ENCODE results near the gene FLRT1. TPM values are rescaled to one million over a fixed set of nuclear protein-coding genes. Genes with fewer than 3 reads are reported as not detected.

The FLRT1 gene
- polyA plus RNA-seq, 1 donor from 2014 or later: 2.6 TPM

DNA sequence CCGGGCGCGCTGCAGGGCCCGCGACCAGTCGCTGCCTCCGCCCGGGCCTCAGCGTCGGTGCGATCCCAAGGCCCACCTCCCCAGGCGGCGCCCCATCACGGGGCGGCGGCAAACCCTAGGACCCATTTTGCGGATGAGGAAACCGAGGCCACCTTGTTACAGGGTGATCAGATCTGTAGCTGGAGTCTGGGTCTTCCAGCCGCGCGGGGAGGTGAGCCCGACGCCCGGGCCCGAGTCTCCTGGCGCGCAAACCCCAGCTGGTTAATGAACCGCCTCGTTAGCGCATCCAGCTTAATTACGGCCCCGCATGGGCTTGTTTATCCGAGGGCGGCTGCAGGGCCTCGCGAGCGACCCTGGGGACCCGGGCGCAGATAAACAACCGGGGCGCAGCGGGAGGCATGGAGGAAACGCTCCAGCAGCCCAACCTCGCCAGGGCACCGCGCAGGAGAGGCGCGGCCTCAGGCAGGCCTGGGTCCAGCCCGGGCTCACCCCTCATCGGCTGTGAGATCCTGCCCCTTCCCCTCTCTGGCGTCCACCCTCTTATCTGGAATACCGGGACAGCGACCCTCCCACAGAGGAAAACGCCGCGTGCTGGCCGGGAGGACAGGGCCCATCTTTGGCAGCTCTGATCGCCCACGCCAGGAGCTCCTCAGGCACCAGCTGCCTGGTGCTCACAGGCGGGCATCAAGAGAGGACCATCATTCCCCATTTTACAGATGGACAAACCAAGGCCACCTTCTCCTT is 34.8 kb upstream of the FLRT1 start:
- Histone ChIP-seq H3K9me2 (ENCODE audit: insufficient read depth, low read length) (no peaks in the 10 kb centered on the region), H4K20me1 (ENCODE audit: insufficient read depth) (no peaks in the 10 kb centered on the region), H3K27ac (ENCODE audit: low read length) (no peak overlapping the region), H3K9me3 (ENCODE audit: low read length) (no peaks in the 10 kb centered on the region), H3K36me3 (ENCODE audit: insufficient read depth, low read length) (no peaks in the 10 kb centered on the region), H2AFZ (ENCODE audit: low read depth, low read length) (no peak overlapping the region), H3K9ac (ENCODE audit: low read length) (no peak overlapping the region), H3K4me2 (ENCODE audit: low read length) (no peak overlapping the region), H3K27me3 (ENCODE audit: insufficient read depth, low read depth, low read length) (no peaks in the 10 kb centered on the region), H3K79me2 (replicated peaks; ENCODE audit: insufficient read depth, low read length) (no peaks in the 10 kb centered on the region), H3K4me3 (ENCODE audit: low read length) (no peak overlapping the region), H3F3A (ENCODE audit: insufficient read depth, low read length, poor library complexity, severe bottlenecking) (no peaks in the 10 kb centered on the region)
- peak; percentile 57 for TF ChIP-seq SMC3 (conservative IDR thresholded peaks at IDR 0.05; ENCODE audit: poor library complexity)
- no peak for TF ChIP-seq RAD21 (conservative IDR thresholded peaks at IDR 0.05)

DNA sequence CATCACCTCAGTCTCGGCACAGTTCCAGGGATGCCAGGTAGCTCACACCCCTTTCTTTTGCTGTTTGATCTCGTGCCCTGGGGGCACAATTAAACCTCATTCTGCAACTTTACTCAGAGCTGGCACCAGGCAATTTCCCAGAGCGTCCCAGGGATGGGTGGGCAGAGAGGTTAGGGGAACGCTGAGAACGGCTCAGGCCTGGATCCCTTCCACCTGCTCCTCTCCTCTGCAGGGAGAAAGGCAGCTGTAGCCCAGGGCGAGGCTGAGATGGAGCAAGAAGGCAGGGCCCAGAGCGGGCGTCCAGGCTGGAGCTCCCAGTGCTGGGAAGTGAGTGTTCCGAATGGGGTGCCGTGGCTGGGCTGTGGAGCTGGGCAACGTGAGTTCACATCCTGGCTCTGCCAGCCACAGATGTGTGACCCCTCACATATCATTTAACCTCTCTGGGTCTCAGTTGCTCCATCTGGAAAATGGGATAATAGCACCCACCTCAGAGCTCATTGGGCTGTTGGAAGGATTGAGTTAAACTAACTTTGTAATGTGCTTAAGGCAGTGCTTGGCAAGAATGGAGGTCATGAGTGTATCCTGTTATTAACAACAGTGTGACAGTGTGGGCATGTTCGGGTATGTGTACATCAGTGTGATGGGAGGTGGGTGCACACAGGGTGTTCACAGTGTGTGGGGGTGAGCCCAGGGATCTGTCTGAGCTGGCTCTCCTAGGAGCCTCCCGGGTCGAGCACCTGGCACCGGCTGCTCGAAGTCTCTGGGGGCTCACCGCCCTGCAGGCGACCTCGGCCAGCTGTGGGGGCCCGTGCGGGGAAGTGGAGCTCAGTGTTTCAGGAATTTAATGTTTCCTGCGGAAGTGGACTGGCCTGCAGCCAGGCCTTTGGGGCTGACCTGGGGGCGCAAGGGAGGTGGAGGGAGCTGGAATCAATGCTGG is 34.0 kb upstream of the FLRT1 start:
- H2AFZ ChIP-seq (ENCODE audit: low read depth, low read length): no peak overlapping the region
- H3K4me2 ChIP-seq (ENCODE audit: low read length): no peak overlapping the region
- no peak overlapping the region for H3K27ac ChIP-seq (ENCODE audit: low read length)
- H3K4me3 ChIP-seq (ENCODE audit: low read length): no peak overlapping the region
- no peaks in the 10 kb centered on the region for H3F3A ChIP-seq (ENCODE audit: insufficient read depth, low read length, poor library complexity, severe bottlenecking)
- TF ChIP-seq EP300 (conservative IDR thresholded peaks at IDR 0.05; ENCODE audit: poor library complexity, severe bottlenecking): no peak
- TF ChIP-seq RAD21 (conservative IDR thresholded peaks at IDR 0.05): no peak
- TF ChIP-seq TAF1 (IDR thresholded peaks at IDR 0.05; ENCODE audit: low read depth): no peak
- no peak for TF ChIP-seq MXI1 (conservative IDR thresholded peaks at IDR 0.05; ENCODE audit: poor library complexity, severe bottlenecking)
- TF ChIP-seq, protein P1, sequence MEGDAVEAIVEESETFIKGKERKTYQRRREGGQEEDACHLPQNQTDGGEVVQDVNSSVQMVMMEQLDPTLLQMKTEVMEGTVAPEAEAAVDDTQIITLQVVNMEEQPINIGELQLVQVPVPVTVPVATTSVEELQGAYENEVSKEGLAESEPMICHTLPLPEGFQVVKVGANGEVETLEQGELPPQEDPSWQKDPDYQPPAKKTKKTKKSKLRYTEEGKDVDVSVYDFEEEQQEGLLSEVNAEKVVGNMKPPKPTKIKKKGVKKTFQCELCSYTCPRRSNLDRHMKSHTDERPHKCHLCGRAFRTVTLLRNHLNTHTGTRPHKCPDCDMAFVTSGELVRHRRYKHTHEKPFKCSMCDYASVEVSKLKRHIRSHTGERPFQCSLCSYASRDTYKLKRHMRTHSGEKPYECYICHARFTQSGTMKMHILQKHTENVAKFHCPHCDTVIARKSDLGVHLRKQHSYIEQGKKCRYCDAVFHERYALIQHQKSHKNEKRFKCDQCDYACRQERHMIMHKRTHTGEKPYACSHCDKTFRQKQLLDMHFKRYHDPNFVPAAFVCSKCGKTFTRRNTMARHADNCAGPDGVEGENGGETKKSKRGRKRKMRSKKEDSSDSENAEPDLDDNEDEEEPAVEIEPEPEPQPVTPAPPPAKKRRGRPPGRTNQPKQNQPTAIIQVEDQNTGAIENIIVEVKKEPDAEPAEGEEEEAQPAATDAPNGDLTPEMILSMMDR (IDR thresholded peaks at IDR 0.05; ENCODE audit: poor library complexity, severe bottlenecking): no peak
- TF ChIP-seq SMC3 (conservative IDR thresholded peaks at IDR 0.05; ENCODE audit: poor library complexity): no peak
- TF ChIP-seq POLR2AphosphoS5 (IDR thresholded peaks at IDR 0.05): no peak
- no peak for TF ChIP-seq EZH2 (IDR thresholded peaks at IDR 0.05; ENCODE audit: borderline replicate concordance, insufficient read depth, low read length, poor library complexity, severe bottlenecking)
- TF ChIP-seq, protein P2, sequence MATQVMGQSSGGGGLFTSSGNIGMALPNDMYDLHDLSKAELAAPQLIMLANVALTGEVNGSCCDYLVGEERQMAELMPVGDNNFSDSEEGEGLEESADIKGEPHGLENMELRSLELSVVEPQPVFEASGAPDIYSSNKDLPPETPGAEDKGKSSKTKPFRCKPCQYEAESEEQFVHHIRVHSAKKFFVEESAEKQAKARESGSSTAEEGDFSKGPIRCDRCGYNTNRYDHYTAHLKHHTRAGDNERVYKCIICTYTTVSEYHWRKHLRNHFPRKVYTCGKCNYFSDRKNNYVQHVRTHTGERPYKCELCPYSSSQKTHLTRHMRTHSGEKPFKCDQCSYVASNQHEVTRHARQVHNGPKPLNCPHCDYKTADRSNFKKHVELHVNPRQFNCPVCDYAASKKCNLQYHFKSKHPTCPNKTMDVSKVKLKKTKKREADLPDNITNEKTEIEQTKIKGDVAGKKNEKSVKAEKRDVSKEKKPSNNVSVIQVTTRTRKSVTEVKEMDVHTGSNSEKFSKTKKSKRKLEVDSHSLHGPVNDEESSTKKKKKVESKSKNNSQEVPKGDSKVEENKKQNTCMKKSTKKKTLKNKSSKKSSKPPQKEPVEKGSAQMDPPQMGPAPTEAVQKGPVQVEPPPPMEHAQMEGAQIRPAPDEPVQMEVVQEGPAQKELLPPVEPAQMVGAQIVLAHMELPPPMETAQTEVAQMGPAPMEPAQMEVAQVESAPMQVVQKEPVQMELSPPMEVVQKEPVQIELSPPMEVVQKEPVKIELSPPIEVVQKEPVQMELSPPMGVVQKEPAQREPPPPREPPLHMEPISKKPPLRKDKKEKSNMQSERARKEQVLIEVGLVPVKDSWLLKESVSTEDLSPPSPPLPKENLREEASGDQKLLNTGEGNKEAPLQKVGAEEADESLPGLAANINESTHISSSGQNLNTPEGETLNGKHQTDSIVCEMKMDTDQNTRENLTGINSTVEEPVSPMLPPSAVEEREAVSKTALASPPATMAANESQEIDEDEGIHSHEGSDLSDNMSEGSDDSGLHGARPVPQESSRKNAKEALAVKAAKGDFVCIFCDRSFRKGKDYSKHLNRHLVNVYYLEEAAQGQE (IDR thresholded peaks at IDR 0.05; ENCODE audit: borderline replicate concordance): no peak
- no peaks in the 10 kb centered on the region for H4K20me1 ChIP-seq (ENCODE audit: insufficient read depth)
- no peak overlapping the region for H3K9ac ChIP-seq (ENCODE audit: low read length)
- H3K79me2 ChIP-seq (replicated peaks; ENCODE audit: insufficient read depth, low read length): no peaks in the 10 kb centered on the region
- H3K9me2 ChIP-seq (ENCODE audit: insufficient read depth, low read length): no peaks in the 10 kb centered on the region
- H3K27me3 ChIP-seq (ENCODE audit: insufficient read depth, low read depth, low read length): no peaks in the 10 kb centered on the region
- H3K9me3 ChIP-seq (ENCODE audit: low read length): no peaks in the 10 kb centered on the region
- H3K36me3 ChIP-seq (ENCODE audit: insufficient read depth, low read length): no peaks in the 10 kb centered on the region

Data from neural cell (in vitro differentiated cells).